Measurements from ENCODE around the gene TMPRSS12.
"Not testable (repeated sequence)": the region's sequence is repeated elsewhere in the genome, so short reads cannot be mapped to it uniquely, and the experiment has no call there.

Gene TMPRSS12

DNA sequence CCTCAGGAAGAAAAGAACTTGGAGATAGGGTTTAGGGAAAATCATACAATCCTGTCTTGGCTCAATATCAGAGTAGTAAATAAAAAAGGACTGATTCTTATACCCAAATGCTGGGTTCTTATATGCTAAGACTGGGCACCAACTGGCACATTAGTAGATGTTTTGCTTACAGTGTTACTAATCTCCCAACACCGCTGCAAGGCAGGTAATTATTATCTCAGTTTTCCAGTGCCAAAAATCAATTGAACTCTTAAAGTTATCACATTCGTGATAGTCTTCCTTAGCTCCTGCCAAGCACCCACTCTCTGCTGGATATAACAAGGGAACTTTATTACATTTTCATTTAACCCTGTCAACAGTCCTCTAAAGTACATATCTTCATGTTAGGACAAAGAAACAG lies 84.6 kb downstream of the TMPRSS12 start:
- DNase-seq = no peak

DNA sequence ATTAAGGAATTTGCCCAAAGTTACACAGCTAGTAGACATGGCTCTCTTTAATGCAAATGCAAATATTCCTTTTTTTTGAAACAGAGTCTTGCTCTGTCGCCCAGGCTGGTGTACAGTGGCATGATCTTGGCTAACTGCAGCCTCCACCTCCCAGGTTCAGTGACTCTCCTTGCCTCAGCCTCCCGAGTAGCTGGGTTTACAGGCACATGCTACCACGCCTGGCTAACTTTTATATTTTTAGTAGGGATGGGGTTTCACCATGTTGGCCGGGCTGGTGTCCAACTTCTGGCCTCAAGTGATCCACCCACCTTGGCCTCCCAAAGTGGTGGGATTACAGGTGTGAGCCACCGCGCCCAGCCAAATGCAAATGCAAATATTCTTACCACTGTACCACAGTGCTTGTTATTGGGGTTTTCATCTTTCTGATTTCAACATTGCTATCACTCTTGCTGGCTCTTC lies 85.1 kb downstream of the TMPRSS12 start:
- no peak for DNase-seq

DNA sequence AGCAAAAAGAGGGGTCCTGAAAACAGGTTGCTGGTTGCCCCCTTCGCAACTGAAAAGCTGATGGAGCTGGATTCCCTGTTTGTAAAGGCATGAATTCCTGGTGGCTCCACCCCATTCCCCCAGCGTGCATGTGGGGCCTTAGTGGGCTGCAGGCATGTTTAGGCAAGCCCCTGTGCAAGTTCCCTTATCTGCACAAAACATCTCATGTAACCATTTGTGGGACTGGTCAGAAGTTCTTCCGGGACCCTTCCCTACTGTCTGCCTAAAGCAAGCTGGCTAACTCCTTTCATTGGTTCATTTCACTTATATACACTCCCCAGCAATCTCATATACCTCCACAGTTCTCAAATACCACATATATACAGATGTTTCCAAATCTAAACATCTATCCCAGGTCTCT lies 85.7 kb downstream of the TMPRSS12 start:
- no peak for DNase-seq

DNA sequence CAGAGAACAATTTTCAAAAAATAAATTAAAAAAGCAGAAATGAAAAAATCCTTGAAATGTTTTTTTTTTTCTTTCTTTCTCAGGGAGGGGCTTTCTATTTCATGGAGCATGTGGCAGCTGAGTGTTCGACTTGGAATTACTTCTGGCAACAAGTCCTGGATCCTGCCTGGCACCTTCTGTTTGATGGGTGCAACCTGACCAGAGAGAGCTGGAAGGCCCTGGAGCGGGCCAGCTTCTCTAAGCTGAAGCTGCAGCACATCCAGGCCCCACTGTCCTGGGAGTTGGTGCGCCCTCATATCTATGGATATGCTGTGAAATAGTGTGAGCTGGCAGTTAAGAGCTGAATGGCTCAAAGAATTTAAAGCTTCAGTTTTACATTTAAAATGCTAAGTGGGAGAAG lies 87.1 kb downstream of the TMPRSS12 start:
- no peak for DNase-seq

DNA sequence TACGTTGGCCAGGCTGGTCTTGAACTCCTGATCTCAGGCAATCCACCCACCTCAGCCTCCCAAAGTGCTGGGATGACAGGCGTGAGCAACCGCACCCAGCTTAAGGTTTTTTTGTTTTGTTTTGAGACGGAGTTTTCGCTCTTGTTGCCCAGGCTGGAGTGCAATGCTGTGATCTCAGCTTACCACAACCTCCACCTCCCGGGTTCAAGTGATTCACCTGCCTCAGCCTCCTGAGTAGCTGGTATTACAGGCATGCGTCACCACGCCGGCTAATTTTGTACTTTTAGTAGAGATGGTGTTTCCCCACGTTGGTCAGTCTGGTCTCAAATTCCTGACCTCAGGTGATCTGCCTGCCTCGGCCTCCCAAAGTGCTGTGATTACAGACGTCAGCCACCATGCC lies 87.8 kb downstream of the TMPRSS12 start:
- not testable (repeated sequence) for DNase-seq

DNA sequence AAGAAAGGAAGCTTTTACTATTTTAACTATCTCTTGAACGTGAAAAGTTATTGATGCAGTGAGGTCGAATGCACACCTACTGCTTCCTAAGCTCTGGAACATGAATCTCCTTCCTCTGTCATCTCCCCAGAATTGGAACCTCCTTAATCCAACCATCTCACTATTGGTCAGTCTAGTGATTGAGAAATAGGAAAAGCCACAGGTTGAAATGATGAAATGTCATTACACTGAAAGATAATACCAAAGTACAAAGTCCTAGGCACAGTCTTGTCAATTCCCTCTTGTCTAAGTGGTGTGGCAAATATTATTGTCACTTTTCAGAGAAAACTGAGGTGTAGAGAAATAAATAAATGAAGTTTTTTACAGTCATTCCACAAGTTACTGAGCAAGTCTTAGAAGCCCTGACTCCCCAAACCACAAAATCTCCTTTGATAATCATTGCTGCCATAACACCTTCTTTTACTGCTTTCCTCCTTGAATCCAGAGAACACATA lies 90.1 kb downstream of the TMPRSS12 start:
- no peak for DNase-seq

DNA sequence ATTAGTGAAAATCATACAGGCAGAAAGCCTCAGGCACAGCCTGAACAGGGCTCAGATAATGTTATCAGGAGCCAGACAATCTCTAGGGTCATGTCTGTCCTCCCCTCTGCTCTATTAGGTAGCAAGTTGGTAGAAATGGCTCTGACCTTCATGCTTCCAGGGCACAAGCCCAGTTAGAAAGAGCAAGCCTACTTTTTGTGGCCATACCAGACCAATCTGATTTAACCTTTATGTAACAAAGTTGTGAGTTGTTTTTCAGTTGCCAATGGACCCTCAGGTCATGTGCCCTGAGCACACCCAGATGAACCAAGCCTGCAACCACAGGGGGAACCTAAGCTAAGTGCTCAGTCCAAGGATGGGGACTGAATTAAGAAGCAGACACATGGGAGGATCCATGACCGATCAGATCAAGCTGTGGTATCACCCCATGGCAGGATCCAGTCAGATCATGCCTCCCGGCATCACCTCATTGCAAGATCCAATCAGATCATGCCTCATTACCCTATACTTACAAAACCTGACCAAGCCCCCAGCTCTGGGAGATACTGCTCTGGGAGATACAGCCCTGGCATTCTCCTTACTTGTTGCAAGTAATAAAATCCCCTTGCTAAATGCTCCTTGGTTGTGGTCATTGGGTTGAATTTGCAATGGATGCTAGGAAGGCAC lies 90.9 kb downstream of the TMPRSS12 start:
- DNase-seq = no peak

DNA sequence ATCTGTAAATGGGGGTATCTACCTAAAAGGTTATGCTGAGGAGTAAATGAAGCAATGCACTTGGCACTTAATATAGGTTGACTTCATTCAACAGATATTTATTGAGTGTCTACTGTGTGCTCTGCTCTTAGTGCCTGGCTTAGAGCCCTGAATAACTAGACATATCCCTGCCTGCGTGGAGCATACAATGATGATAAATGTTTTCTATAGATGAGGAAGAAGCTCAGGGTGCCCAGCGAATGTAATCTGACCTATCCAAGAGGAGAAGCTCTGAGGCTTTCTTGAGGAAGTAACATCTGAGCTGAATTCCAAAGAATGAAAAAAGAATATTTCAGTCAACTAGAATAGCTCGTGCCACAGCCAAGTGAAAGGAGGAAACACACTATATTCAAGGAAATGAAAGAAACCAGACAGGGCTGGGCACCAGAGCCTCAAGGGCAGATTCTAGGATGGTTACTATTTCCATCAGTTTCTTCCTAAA lies 91.7 kb downstream of the TMPRSS12 start:
- no peak for DNase-seq

DNA sequence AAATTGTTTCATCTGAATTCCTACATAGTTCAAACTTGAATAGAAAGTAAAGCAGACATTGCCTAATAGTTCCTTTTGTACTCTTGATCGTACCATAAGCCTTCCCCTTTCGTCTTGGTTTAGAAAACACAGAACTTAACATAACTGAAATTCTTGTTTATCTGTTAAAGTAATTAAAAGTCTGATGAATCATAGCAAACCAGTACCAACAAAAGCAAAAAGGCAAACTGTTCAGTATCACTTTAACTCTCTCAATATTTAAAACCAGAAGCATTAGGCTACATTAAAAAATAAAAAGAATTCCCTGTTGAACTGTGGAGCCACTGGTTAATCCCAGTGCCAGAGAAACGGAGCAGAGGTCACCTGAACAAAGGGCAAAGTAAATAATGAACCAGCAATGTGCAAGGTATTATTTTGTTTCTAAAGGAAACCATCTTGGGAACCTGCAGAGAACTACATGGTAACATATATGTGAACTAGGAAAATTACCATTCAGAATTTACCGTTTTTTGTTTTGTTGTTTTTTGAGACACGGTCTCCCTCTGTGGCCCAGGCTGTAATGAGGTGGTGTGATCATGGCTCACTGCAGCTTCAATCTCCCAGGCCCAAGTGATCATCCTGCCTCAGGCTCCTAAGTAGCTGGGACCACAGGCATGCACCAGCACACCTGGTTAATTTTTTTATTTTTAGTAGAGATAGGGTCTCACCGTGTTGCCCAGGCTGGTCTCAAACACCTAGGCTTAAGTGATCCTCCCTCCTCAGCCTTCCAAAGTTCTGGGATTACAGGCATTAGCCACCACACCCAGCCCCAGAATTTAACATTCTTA lies 92.5 kb downstream of the TMPRSS12 start:
- DNase-seq = no peak

DNA sequence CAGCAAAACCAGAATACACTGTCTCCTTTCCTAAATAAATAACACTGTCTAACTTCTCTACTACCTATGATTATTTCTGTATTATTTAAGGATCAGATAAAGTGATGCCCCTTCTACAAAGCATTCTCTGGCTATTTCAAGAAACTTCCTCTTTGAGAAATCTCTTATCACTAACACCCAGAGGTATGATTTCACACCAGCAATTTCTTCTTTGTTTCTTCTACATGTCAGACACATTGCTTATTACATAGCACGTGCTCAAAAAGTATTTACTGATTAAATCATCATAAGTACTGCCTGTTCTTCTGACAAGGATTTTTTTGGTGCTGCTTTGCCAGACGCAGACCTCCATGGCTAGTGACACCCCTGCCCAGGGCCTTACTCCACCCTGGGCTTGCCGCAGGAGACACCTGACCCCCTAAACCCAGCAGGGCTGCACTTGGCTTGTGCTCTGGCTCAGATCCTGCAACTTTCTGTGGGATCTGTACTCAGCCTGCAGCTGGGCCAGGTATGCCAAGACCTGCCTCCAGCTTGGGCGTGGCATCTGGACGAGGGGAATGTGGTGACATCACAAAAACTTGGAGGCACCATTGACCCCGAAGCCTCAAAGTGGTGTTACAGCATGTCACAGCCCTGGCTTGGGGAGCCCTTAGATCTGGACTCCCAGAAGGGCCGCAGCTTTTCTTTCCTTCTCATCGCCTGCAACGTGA lies 94.2 kb downstream of the TMPRSS12 start:
- no peak for DNase-seq

Data from stimulated activated CD4-positive, alpha-beta T cell treated with anti-CD3 and anti-CD28 coated beads, Interleukin-12 subunit alpha, Interleukin-12 subunit beta, amount 100 ng/mL, for 4 hours (primary cell).